Adrenal gland (tissue), 5 donors: ENCODE results near the gene OR4D1.

ENCODE experiments used
- CTCF ChIP-seq, 6 experiments: fragments of 450-650 bp in 4 of 6; fragments of 200-600 bp in 2 of 6; sonication (generic) in 1 of 6; IDR thresholded peaks; 1 replicate in 5 of 6; 2 replicates in 1 of 6; pipeline versions ENCODE4 v1.5.1 to v1.8.0; 2016 to 2021; ENCODE audit warnings: antibody characterized with exemption in 6 of 6, mild to moderate bottlenecking in 2 of 6, moderate library complexity in 1 of 6
- POLR2A ChIP-seq, 2 donors: fragments of 450-650 bp; IDR thresholded peaks; one replicate each; pipeline ENCODE4 v1.6.1; 2017; ENCODE audit warnings: antibody characterized with exemption in 2 of 2, mild to moderate bottlenecking in 2 of 2, moderate library complexity in 1 of 2
- donor health status: DM: no; HTN: no; CAD: no.

GRCh38 chr17:58166682-58167081 is 18.5 kb downstream of the OR4D1 start, which contains the start of gene OR4D2:
- TF ChIP-seq CTCF (IDR thresholded peaks at IDR 0.05) (no peak), POLR2A (IDR thresholded peaks at IDR 0.05) (no peak)
